ENCODE results near the gene RHO. TPM values are rescaled to one million over a fixed set of nuclear protein-coding genes. Genes with fewer than 3 reads are reported as not detected.

Gene RHO
- total RNA-seq, 1 experiment from 2014 or later, result not detected

DNA sequence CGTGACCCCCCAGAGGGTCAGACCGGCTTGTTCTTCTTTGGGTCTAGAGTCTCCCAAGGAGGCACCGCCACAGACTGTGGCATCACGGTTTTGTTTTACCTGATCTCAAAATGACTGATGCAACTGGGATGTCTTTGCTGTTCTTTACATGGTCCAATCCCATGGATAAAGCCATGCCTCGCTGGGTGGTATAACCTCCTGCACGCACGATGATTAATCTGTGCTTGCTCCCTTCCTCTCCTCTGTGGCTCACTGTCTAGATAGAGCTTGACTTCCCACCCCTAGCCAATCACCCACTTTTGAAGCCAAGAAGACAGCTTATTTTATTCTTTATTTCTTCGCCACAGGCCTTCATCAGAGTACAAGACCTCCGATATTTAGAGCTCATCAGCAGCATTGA lies 36.6 kb upstream of the RHO start:
- H3K27me3 ChIP-seq (ENCODE audit: insufficient read depth, low read length), result no peaks in the 10 kb centered on the region; the same call in 1 of the 2 replicates
- no peak overlapping the region for H2AFZ ChIP-seq (ENCODE audit: low read length)
- peaks cover 29% of the 10 kb centered on the region for H3K27me3 Mint-ChIP-seq (ENCODE audit: low read depth)
- no peak for TF ChIP-seq CTCF (conservative IDR thresholded peaks at IDR 0.05)
- H3K23ac ChIP-seq (ENCODE audit: insufficient read length, low read depth, low read length), result no peak overlapping the region
- no peaks in the 10 kb centered on the region for H3K9me3 Mint-ChIP-seq
- H3K4me2 ChIP-seq (ENCODE audit: insufficient read depth, insufficient read length, low read length), result no peak overlapping the region
- no peaks in the 10 kb centered on the region for H3K79me2 ChIP-seq (ENCODE audit: insufficient read depth, low read length)
- no peak overlapping the region; the same call in 1 of the 2 replicates for H3K14ac ChIP-seq (ENCODE audit: insufficient read depth, low read length)
- H4K20me1 ChIP-seq (ENCODE audit: control insufficient read depth, insufficient read depth, insufficient read length), result no peaks in the 10 kb centered on the region
- no peak overlapping the region for H4K8ac ChIP-seq (replicated peaks; ENCODE audit: insufficient read length, low read depth, low read length)
- no peak overlapping the region for H2BK12ac ChIP-seq (ENCODE audit: insufficient read length, low read depth, low read length)
- H2BK20ac ChIP-seq (ENCODE audit: low read depth, low read length, poor library complexity, severe bottlenecking), result no peak overlapping the region
- H3K36me3 Mint-ChIP-seq (ENCODE audit: insufficient read depth in 1 of 3, low read depth in 3 of 3), result peaks cover 8 to 33% (median 25%) of the 10 kb centered on the region in 3 experiments; a peak in 6 of 7 replicates
- no peak overlapping the region for H3K4me3 Mint-ChIP-seq
- no peak for DNase-seq
- peaks cover 25 to 36% of the 10 kb centered on the region in 2 experiments for H3K4me1 Mint-ChIP-seq
- H3K18ac ChIP-seq (ENCODE audit: insufficient read length, low read depth, low read length), result no peak overlapping the region
- no peak overlapping the region for H2BK15ac ChIP-seq (ENCODE audit: low read depth, low read length)
- no peak overlapping the region for H3K27ac Mint-ChIP-seq
- H3K56ac ChIP-seq (ENCODE audit: insufficient read length, low read depth, low read length), result no peak overlapping the region
- no peak overlapping the region for H3K9ac ChIP-seq (ENCODE audit: extremely low read depth, insufficient read length, low read length)
- no peaks in the 10 kb centered on the region for H3K9me3 ChIP-seq (ENCODE audit: control insufficient read depth, low read depth, low read length)
- H3K4me1 ChIP-seq (ENCODE audit: insufficient read depth, low read length), result peaks cover 7% of the 10 kb centered on the region; the same call in 1 of the 2 replicates
- WGBS (ENCODE audit: extremely low coverage, insufficient read length, low lambda C conversion rate), result no CpG with 5 or more reads among the region's 9 CpGs
- H3K23me2 ChIP-seq (ENCODE audit: insufficient read length, low read depth, low read length, poor library complexity, severe bottlenecking), result no peaks in the 10 kb centered on the region
- no peak overlapping the region for H3T11ph ChIP-seq (ENCODE audit: low read length)
- no peak overlapping the region for H4K91ac ChIP-seq (ENCODE audit: insufficient read length, low read depth, low read length)
- no peak overlapping the region for H3K4ac ChIP-seq (ENCODE audit: low read depth, low read length)
- H4K5ac ChIP-seq (ENCODE audit: insufficient read length, low read depth, low read length), result no peak overlapping the region
- no peak overlapping the region for H2AK5ac ChIP-seq (ENCODE audit: insufficient read length, low read length)
- no peak overlapping the region for H2BK5ac ChIP-seq (ENCODE audit: insufficient read length, low read length)
- no peak overlapping the region for H3K27ac ChIP-seq (ENCODE audit: insufficient read length, low read depth, low read length)
- no peak overlapping the region for H2BK120ac ChIP-seq (ENCODE audit: low read depth, low read length, poor library complexity, severe bottlenecking)
- no peaks in the 10 kb centered on the region for H3K79me1 ChIP-seq (ENCODE audit: insufficient read depth, low read depth, low read length, poor library complexity, severe bottlenecking)
